Liver (tissue), 9 donors: Measurements from ENCODE around the gene PPP6R2. TPM values are rescaled to one million over a fixed set of nuclear protein-coding genes. Genes with fewer than 3 reads are reported as not detected.

ENCODE experiments used
- DNase-seq: peaks from one replicate; pipeline ENCODE4 v3.0.0-alpha.2; 2017; ENCODE audit warnings: low spot score
- H3K27ac ChIP-seq, 2 donors: one replicate each; pipeline ENCODE4 v1.7.0; 2013; ENCODE audit warnings: inconsistent platforms in 2 of 2, low read length in 2 of 2, control low read depth in 1 of 2, low read depth in 1 of 2, mild to moderate bottlenecking in 1 of 2
- H3K27me3 ChIP-seq, 4 donors: one replicate each; pipeline versions ENCODE4 v1.6.1 to v1.7.0; 2013; ENCODE audit warnings: low read length in 3 of 4, inconsistent platforms in 1 of 4, mild to moderate bottlenecking in 1 of 4, moderate library complexity in 1 of 4; ENCODE audit not compliant: control insufficient read depth in 4 of 4, insufficient read depth in 4 of 4
- H3K36me3 ChIP-seq, 4 donors: one replicate each; pipeline versions ENCODE4 v1.6.1 to v1.7.0; 2013; ENCODE audit warnings: low read length in 3 of 4, mild to moderate bottlenecking in 3 of 4, low read depth in 1 of 4, moderate library complexity in 1 of 4; ENCODE audit not compliant: control insufficient read depth in 4 of 4, insufficient read depth in 3 of 4
- H3K4me1 ChIP-seq, 4 donors: one replicate each; pipeline versions ENCODE4 v1.6.1 to v1.7.0; 2013; ENCODE audit warnings: low read length in 3 of 4, mild to moderate bottlenecking in 3 of 4, moderate library complexity in 1 of 4; ENCODE audit not compliant: control insufficient read depth in 4 of 4, insufficient read depth in 4 of 4
- H3K4me3 ChIP-seq, 3 donors: one replicate each; pipeline versions ENCODE4 v1.6.1 to v1.7.0; 2013; ENCODE audit warnings: low read length in 3 of 3, control low read depth in 1 of 3, low read depth in 1 of 3, mild to moderate bottlenecking in 1 of 3
- H3K9ac ChIP-seq, 2 donors: one replicate each; pipeline ENCODE4 v1.7.0; 2013; ENCODE audit warnings: low read length in 2 of 2, mild to moderate bottlenecking in 2 of 2, moderate library complexity in 2 of 2, control low read depth in 1 of 2, low read depth in 1 of 2
- H3K9me3 ChIP-seq, 4 donors: one replicate each; pipeline versions ENCODE4 v1.6.1 to v1.7.0; 2013; ENCODE audit warnings: low read length in 3 of 4; ENCODE audit not compliant: control insufficient read depth in 4 of 4
- EGR1 ChIP-seq, 2 donors: IDR thresholded peaks; 2 replicates each; pipeline ENCODE4 v1.6.1; 2016 to 2018; ENCODE audit warnings: antibody characterized with exemption in 2 of 2, low read depth in 2 of 2
- FOXA1 ChIP-seq: IDR thresholded peaks from 2 replicates; pipeline ENCODE4 v1.6.1; 2016; ENCODE audit warnings: antibody characterized with exemption
- FOXA2 ChIP-seq: IDR thresholded peaks from 2 replicates; pipeline ENCODE4 v1.6.1; 2016; ENCODE audit warnings: antibody characterized with exemption
- GABPA ChIP-seq, 2 donors: IDR thresholded peaks in 1 of 2; conservative IDR thresholded peaks in 1 of 2; 2 replicates each; pipeline ENCODE4 v1.6.1; 2016; ENCODE audit warnings: antibody characterized with exemption in 2 of 2, mild to moderate bottlenecking in 1 of 2, moderate library complexity in 1 of 2
- HNF4A ChIP-seq, 2 donors: conservative IDR thresholded peaks; 2 replicates each; pipeline ENCODE4 v1.6.1; 2016; ENCODE audit warnings: antibody characterized with exemption in 2 of 2, mild to moderate bottlenecking in 2 of 2
- HNF4G ChIP-seq: IDR thresholded peaks from 2 replicates; pipeline ENCODE4 v1.6.1; 2016; ENCODE audit warnings: antibody characterized with exemption
- JUND ChIP-seq, 2 donors: IDR thresholded peaks; 2 replicates each; pipeline ENCODE4 v1.6.1; 2016; ENCODE audit warnings: antibody characterized with exemption in 2 of 2
- MAX ChIP-seq: IDR thresholded peaks from 2 replicates; pipeline ENCODE4 v1.6.1; 2016; ENCODE audit warnings: antibody characterized with exemption
- NR2F2 ChIP-seq: IDR thresholded peaks from 2 replicates; pipeline ENCODE4 v1.6.1; 2016; ENCODE audit warnings: antibody characterized with exemption
- RAD21 ChIP-seq, 2 donors: IDR thresholded peaks; 2 replicates each; pipeline ENCODE4 v1.6.1; 2016; ENCODE audit warnings: antibody characterized with exemption in 2 of 2, mild to moderate bottlenecking in 2 of 2
- RXRA ChIP-seq, 2 donors: IDR thresholded peaks; 2 replicates each; pipeline ENCODE4 v1.6.1; 2017 to 2018; ENCODE audit warnings: antibody characterized with exemption in 2 of 2, mild to moderate bottlenecking in 1 of 2
- SP1 ChIP-seq: IDR thresholded peaks from 2 replicates; pipeline ENCODE4 v1.6.1; 2018; ENCODE audit warnings: antibody characterized with exemption, mild to moderate bottlenecking
- TAF1 ChIP-seq: conservative IDR thresholded peaks from 2 replicates; pipeline ENCODE4 v1.6.1; 2016; ENCODE audit warnings: antibody characterized with exemption, mild to moderate bottlenecking
- YY1 ChIP-seq: IDR thresholded peaks from 2 replicates; pipeline ENCODE4 v1.6.1; 2016; ENCODE audit warnings: antibody characterized with exemption, mild to moderate bottlenecking
- ZBTB33 ChIP-seq: IDR thresholded peaks from 2 replicates; pipeline ENCODE4 v1.6.1; 2016; ENCODE audit warnings: antibody characterized with exemption
- WGBS: extraction: QIAGEN DNeasy Blood & Tissue Kit; methylation state at CpG from one replicate; pipeline ENCODE4 v1.1.7; 2013; 5-methylcytosine and 5-hydroxymethylcytosine counted together
- polyA plus RNA-seq, 2 donors: library from polyadenylated mRNA; stranded (reverse) in 1 of 2; unstranded in 1 of 2; fragments of 200-250 nt in 1 of 2; fragments of >200 nt in 1 of 2; fragmentation: Nextera tagmentation in 1 of 2; extraction: Ambion mirVana in 1 of 2; gene quantifications; one replicate each; pipeline versions ENCODE4 v1.2.1 to v1.2.3, GENCODE V29; 2013 to 2015
- total RNA-seq, 2 donors: library from RNA; depleted of rRNA; stranded (reverse); fragments of >200 nt; gene quantifications; one replicate each; pipeline ENCODE4 v1.2.3, GENCODE V29; 2014
- TF ChIP-seq, protein P1 (sequence below): IDR thresholded peaks from 2 replicates; pipeline ENCODE4 v1.6.1; 2016; ENCODE audit warnings: antibody characterized with exemption
- TF ChIP-seq, protein P2 (sequence below): IDR thresholded peaks from 2 replicates; pipeline ENCODE4 v1.6.1; 2016; ENCODE audit warnings: antibody characterized with exemption, mild to moderate bottlenecking
- TF ChIP-seq, protein P3 (sequence below): fragments of 150-350 bp; IDR thresholded peaks from 2 replicates; pipeline ENCODE4 v1.5.1; 2017; ENCODE audit warnings: improper control_type of control experiment, low read depth, low read length; ENCODE audit not compliant: missing input control
- donor health status: healthy.
- donor health status: healthy.
- donor health status: healthy.
- donor health status: healthy.
- donor health status: healthy.

The PPP6R2 gene
- total and polyA plus RNA-seq, 4 donors: 28.8 to 117 (median 47.2) TPM

GRCh38 chr22:50307890-50308596 lies 35.1 kb upstream of the PPP6R2 start:
- Histone ChIP-seq H3K9ac (no peak overlapping the region), H3K27me3 (no peaks in the 10 kb centered on the region), H3K4me3 (no peak overlapping the region), H3K4me1 (peaks cover 13 to 51% (median 30%) of the 10 kb centered on the region in 4 donors), H3K36me3 (no peaks in the 10 kb centered on the region), H3K9me3 (no peaks in the 10 kb centered on the region), H3K27ac (peak overlapping the region; percentile 66 to 77)
- no peak for DNase-seq
- no peak for TF ChIP-seq TAF1
- TF ChIP-seq, protein P1, sequence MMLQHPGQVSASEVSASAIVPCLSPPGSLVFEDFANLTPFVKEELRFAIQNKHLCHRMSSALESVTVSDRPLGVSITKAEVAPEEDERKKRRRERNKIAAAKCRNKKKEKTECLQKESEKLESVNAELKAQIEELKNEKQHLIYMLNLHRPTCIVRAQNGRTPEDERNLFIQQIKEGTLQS: no peak
- no peak for TF ChIP-seq FOXA1
- TF ChIP-seq ZBTB33: no peak
- TF ChIP-seq, protein P2, sequence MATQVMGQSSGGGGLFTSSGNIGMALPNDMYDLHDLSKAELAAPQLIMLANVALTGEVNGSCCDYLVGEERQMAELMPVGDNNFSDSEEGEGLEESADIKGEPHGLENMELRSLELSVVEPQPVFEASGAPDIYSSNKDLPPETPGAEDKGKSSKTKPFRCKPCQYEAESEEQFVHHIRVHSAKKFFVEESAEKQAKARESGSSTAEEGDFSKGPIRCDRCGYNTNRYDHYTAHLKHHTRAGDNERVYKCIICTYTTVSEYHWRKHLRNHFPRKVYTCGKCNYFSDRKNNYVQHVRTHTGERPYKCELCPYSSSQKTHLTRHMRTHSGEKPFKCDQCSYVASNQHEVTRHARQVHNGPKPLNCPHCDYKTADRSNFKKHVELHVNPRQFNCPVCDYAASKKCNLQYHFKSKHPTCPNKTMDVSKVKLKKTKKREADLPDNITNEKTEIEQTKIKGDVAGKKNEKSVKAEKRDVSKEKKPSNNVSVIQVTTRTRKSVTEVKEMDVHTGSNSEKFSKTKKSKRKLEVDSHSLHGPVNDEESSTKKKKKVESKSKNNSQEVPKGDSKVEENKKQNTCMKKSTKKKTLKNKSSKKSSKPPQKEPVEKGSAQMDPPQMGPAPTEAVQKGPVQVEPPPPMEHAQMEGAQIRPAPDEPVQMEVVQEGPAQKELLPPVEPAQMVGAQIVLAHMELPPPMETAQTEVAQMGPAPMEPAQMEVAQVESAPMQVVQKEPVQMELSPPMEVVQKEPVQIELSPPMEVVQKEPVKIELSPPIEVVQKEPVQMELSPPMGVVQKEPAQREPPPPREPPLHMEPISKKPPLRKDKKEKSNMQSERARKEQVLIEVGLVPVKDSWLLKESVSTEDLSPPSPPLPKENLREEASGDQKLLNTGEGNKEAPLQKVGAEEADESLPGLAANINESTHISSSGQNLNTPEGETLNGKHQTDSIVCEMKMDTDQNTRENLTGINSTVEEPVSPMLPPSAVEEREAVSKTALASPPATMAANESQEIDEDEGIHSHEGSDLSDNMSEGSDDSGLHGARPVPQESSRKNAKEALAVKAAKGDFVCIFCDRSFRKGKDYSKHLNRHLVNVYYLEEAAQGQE: no peak
- TF ChIP-seq JUND (IDR thresholded peaks at IDR 0.05): no peak
- no peak for TF ChIP-seq FOXA2
- no peak for TF ChIP-seq MAX
- TF ChIP-seq RXRA (IDR thresholded peaks at IDR 0.05): no peak
- no peak for TF ChIP-seq NR2F2
- no peak for TF ChIP-seq SP1
- TF ChIP-seq, protein P3, sequence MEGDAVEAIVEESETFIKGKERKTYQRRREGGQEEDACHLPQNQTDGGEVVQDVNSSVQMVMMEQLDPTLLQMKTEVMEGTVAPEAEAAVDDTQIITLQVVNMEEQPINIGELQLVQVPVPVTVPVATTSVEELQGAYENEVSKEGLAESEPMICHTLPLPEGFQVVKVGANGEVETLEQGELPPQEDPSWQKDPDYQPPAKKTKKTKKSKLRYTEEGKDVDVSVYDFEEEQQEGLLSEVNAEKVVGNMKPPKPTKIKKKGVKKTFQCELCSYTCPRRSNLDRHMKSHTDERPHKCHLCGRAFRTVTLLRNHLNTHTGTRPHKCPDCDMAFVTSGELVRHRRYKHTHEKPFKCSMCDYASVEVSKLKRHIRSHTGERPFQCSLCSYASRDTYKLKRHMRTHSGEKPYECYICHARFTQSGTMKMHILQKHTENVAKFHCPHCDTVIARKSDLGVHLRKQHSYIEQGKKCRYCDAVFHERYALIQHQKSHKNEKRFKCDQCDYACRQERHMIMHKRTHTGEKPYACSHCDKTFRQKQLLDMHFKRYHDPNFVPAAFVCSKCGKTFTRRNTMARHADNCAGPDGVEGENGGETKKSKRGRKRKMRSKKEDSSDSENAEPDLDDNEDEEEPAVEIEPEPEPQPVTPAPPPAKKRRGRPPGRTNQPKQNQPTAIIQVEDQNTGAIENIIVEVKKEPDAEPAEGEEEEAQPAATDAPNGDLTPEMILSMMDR: no peak
- TF ChIP-seq YY1: no peak
- TF ChIP-seq HNF4A (conservative IDR thresholded peaks at IDR 0.05): no peak
- TF ChIP-seq RAD21 (IDR thresholded peaks at IDR 0.05): no peak
- TF ChIP-seq HNF4G: no peak
- no peak for TF ChIP-seq GABPA (IDR thresholded peaks at IDR 0.05 in 1 of 2, conservative IDR thresholded peaks at IDR 0.05 in 1 of 2)
- TF ChIP-seq EGR1 (IDR thresholded peaks at IDR 0.05; ENCODE audit: low read depth in 2 of 2): no peak
- WGBS: 59% methylated on average over 19 of the region's 19 CpGs
